ENCODE results near the gene DNAJC27.

Gene DNAJC27

DNA sequence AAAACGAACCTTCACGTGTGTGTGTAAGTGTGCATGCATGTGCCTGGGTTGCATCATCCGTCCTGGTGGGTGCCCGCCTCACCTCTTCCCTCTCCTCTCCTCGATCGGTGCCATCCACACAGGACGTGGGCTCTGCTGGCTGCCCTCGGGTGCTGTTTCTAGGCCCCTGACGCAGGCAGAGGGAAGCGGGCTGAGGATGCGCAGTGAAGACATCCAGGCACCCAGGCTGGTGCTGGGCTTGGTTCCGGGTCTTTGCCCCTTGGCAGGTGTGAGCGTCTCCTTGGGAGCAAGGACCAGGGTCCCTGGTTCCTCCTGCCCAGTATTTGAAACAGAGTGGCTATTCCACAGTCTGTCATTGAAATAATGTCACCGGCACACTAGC, 45.5 kb downstream of the DNAJC27 start:
- no peak for DNase-seq (ENCODE audit: low spot score)

DNA sequence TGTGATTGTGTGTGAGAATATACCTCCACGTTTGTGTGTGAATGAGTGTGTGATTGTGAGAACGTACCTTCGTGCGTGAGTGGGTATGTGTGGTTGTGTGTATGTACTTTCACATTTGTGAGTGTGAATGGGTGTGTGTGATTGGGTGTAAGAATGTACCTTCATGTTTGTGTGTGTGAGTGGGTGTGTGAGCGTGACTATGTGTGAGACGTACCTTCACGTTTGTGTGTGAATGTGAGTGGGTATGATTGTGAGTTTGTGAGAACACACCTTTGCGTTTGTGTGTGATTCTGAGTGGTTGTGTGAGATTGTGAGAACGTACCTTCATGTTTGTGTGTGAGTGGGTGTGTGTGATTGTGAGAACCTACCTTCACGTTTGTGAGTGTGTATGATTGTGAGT, 45.9 kb downstream of the DNAJC27 start:
- no peak for DNase-seq (ENCODE audit: low spot score)

DNA sequence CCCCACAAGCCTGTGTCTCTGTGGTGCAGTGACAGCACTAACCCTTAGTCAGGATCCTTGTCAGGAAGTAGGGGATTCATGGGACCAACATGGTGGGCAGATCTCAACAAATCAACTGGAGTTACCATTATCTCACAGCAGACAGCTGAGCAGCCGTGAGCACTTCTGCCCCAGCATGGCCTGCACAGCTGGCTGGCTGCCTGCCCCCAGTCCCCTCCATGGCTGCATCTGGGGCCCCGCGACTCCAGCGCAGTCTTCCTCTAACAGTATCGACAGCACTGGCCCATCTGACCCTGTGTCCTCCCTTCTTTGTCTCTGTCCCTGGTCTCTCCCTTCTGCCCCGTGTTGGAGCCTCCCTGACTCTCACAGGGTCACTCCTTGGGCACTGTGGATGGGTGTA, 47.0 kb downstream of the DNAJC27 start:
- DNase-seq (ENCODE audit: low spot score) = no peak

- DNase-seq (ENCODE audit: low spot score) = no peak
These were observed 47.5 kb downstream of the DNAJC27 start for GRCh38 chr2:24924266-24924665.

DNA sequence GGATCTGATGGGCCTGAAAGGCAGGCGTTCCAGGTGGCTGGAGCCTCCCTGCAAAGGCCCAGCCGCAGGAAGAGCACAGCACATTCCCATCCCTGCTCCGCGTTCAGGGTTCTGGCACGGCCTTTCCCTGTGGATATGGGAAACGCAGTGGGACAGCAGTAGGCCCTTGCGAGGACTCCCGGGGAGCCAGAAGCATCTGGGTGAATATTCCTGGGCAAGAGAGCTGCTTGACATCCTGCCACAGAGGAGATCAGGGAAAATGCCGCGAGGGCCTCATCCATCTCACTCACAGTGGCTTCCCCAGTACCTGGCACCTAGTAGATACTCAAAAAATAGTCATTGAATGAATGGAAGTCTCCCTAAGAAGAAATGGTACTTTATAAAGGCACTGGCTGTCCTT, 48.6 kb downstream of the DNAJC27 start:
- no peak for DNase-seq (ENCODE audit: low spot score)

DNA sequence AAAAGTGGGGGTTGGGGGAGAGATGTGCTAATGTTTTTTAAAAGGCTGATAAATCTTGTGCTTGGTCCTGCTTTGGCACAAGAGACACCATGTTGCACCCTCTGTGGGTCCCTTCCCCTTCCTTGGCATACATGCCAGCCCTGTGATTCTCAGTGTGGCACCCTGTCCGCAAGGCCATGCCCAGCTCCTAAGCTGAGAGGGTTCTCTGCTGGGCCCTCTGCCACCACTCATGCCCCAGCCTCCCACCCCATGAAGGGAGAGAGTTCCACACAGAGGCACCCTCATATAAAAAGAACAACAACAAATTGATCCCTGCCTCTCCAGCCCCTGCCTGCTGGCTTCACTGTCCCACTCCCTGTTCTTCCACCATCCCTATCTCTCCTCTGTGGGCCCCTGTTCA, 49.2 kb downstream of the DNAJC27 start:
- no peak for DNase-seq (ENCODE audit: low spot score)

DNA sequence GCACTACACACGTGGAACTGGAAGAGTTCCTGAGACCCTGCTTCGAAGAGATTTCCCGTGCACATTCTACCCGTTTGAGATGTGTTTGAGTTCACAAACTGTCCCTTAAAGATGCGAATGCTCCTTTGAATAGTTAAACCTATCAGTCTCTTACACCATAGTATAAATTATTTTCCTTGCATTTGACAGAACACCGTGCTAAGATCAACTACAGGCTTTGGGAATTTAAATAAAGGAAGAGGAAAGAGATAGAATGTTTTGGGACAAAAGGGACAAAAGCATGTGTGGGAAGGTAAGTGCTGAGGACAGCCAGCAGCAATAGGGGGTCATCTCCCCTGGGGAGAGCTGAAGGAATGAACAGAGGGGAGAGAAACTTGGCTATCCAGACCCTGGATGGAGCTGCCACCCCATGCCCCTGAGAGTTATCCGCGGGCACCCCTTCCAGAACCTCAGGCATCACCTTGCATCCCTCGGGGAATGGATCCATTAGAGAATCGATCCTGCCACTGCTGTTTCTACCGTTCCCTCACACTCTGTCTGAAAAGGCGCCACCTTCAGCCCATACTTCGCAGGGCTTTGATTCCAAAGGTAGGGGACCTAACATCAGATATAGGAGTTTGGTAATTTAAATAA, 50.8 kb downstream of the DNAJC27 start:
- no peak for DNase-seq (ENCODE audit: low spot score)

- DNase-seq (ENCODE audit: low spot score) = peak; percentile 33
These were observed 51.5 kb downstream of the DNAJC27 start, which contains the start of gene ADCY3 for GRCh38 chr2:24920098-24920808. TSS of gene ADCY3 (minus strand) at chr2:24920237. CDS start at chr2:24918987, 1,250 bp downstream.

- no peak for DNase-seq (ENCODE audit: low spot score)
These were observed 52.2 kb downstream of the DNAJC27 start for GRCh38 chr2:24919506-24920097.

DNA sequence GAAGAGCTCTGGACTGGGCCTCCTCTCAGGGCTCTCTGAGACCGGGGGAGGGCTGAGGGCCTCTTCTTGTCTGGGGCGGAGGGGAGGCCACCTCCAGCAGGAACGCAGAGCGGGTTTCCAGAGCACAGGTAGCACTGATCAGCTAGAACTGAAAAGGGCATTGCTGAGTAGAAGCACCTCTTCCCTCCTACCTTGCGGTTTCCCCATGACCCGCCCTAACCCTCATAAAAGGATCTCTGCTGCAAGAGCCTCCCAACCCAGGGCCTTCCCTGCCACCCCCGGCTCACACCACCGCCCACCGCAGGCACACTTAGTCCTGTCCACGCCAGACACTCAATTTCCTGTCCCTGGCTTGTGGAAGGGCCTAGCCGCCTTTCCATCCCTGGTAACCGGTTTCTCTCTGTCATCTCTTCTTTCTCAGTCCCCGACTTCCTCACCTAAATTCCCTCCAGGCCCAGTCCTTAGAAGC, 52.7 kb downstream of the DNAJC27 start:
- no peak for DNase-seq (ENCODE audit: low spot score)

GRCh38 chr2:24918326-24919036, 53.3 kb downstream of the DNAJC27 start:
- no peak for DNase-seq (ENCODE audit: low spot score)

DNA sequence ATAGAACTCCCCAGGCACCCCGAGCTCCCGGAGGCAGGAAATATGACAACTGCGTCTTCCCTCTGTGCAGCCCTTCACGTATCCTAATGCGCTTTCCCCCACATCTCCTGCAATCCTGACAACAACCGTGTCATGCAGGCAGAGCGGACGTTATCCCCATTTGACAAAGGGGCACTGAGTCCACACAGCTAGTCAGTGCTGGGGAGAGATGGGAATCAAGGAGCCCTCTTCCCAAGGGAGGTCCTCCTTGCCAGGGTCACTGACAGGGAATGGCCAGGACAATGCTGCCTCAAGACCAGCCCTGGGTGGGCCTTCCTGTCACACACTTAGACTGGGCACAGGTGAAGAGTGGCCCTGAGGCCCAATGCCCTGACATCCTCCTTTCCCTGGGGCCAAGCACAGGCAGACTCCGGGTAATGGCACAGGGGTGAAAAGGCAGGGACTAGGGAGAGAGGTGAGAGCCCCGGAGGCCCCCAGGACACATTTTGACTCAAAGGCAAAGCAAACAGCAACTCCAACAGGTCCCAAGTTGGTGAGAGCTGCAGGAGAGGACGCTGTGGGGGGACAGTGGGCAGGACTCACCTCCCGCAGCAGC, 53.9 kb downstream of the DNAJC27 start:
- no peak for DNase-seq (ENCODE audit: low spot score)

DNA sequence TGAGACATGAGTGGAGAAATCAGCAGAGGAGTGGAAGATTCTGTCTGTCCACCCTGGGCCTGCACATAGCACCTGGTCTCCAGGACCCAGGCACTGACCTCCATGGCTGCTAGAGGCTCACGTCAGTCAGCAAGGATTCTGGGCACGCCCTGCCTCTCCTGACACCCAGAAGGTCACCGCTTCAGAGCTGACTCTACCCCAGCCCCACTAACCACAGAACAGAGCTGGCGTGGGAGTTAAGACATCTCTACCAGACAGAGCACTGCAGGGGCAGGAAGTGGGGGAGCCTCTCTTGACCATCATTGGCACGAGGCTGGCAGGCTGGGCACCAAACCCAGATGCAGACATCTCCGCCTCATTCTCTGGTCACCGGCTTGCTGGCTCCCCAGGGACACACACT, 54.7 kb downstream of the DNAJC27 start:
- DNase-seq (ENCODE audit: low spot score) = no peak

GRCh38 chr2:24915796-24916195, 56.0 kb downstream of the DNAJC27 start:
- DNase-seq (ENCODE audit: low spot score) = no peak

- DNase-seq (ENCODE audit: low spot score) = no peak
These were observed 56.6 kb downstream of the DNAJC27 start for GRCh38 chr2:24915175-24915574.

DNA sequence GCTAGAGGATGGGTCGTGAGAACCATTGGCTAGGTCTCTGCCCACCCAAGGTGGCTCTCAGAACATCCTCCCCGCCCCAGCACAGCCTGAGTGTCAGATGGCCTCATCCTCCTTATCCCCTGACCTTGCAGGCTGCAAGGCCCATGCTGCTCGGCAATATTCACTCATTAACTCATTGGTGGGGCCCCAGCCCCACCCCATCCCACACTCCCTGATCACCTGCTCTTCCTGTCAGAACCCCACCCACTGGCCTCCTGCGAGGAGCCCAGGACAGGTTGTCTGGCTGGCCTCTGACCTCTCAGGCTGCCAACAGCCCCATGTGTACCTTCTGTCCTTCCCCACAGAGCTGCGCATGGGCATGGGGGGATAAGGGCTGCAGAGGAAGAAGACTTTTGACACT, 57.0 kb downstream of the DNAJC27 start:
- no peak for DNase-seq (ENCODE audit: low spot score)

DNA sequence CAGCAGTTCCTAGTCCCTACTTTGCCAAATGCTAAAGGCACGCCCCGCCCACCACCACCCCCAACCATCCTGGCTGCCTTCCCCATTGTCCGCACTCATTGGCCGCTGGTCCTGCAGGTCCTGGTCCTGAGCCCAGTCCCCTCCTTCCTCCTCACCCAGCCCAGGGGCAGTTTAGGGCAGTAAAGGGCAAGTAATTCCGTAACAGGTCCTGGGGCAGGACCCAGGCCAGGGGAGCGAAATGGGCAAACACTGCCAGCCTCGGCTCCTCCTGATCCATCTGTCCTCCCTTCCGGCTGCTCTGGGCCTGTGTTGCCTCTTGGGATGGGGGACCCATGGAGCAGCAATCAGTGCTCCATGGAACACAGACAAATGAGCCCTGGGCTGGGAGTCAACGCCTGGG, 57.8 kb downstream of the DNAJC27 start:
- DNase-seq (ENCODE audit: low spot score) = no peak

- no peak for DNase-seq (ENCODE audit: low spot score)
These were observed 58.8 kb downstream of the DNAJC27 start for GRCh38 chr2:24912986-24913385.

DNA sequence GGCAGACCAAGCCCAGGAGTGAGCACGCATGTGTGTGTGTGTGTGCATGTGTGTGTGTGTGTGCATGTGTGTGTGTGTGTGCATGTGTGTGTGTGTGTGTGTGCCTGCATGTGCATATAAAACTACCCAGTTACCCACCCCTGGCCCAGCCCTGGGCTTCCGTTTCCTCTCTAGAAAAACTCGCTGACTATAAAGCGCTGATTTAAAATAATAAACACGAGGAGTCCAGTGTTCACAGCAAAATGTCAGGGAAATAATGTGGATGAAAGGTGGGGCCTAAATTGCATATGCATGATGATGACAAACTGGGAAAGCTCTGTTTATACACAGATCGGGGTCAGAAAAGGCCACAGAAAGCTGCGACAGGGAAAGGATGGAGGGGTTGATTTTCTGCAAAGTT, 59.2 kb downstream of the DNAJC27 start:
- DNase-seq (ENCODE audit: low spot score) = no peak

DNA sequence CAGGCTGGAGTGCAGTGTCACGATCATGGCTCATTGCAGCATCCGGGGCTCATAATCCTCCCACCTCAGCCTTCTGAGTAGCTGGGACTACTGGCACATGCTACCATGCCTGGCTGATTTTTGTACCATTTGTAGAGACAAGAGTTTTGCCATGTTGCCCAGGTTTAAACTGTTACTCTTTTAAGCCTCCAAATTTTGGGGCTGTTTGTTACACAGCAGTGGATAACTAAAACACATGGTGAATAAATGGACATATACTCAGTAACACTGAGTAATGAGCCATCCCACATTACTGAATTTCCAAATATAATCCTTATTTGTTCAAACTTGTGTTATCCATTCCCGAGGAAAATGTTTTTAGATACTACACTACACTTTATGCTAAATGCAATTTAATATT, 61.5 kb downstream of the DNAJC27 start:
- DNase-seq (ENCODE audit: low spot score) = no peak

- DNase-seq (ENCODE audit: low spot score) = no peak
These were observed 62.1 kb downstream of the DNAJC27 start for GRCh38 chr2:24909555-24910177.
